HCEC 1CT (cell line): ENCODE results near the gene GSPT1.
"Not testable (repeated sequence)": the region's sequence is repeated elsewhere in the genome, so short reads cannot be mapped to it uniquely, and the experiment has no call there.

Source experiments
- DNase-seq: peaks from one replicate; pipeline ENCODE4 v3.0.0-alpha.2; 2017

Gene GSPT1

GRCh38 chr16:11915644-11916523, at the start of gene GSPT1:
GSPT1 (minus strand) TSS chr16:11915956; CDS start chr16:11915720, 236 bp downstream.
- DNase-seq = peak; percentile 98

- DNase-seq = no peak
These were observed 49.2 kb upstream of the GSPT1 start, which contains the start of gene TNFRSF17 for GRCh38 chr16:11964761-11965551. TNFRSF17 (plus strand) TSS chr16:11965210; CDS start chr16:11965325, 115 bp downstream.

- no peak for DNase-seq
These were observed 48.0 kb upstream of the GSPT1 start for GRCh38 chr16:11963706-11964105.

GRCh38 chr16:11962978-11963377, 47.2 kb upstream of the GSPT1 start:
- DNase-seq = not testable (repeated sequence)

- not testable (repeated sequence) for DNase-seq
These were observed 46.7 kb upstream of the GSPT1 start for GRCh38 chr16:11962457-11962856.

GRCh38 chr16:11957591-11958395, 42.0 kb upstream of the GSPT1 start:
- no peak for DNase-seq

- DNase-seq = no peak
These were observed 40.8 kb upstream of the GSPT1 start for GRCh38 chr16:11956558-11956957.

- DNase-seq = peak; percentile 98
These were observed 40.0 kb upstream of the GSPT1 start for GRCh38 chr16:11955713-11956123.

- DNase-seq = not testable (repeated sequence)
These were observed 37.8 kb upstream of the GSPT1 start for GRCh38 chr16:11953576-11953975.

- no peak for DNase-seq
These were observed 34.6 kb upstream of the GSPT1 start for GRCh38 chr16:11950388-11950787.

- peak; percentile 62 for DNase-seq
These were observed 33.8 kb upstream of the GSPT1 start for GRCh38 chr16:11949527-11949926.

- DNase-seq = no peak
These were observed 33.1 kb upstream of the GSPT1 start for GRCh38 chr16:11948819-11949218.

GRCh38 chr16:11946433-11946832, 30.7 kb upstream of the GSPT1 start:
- DNase-seq = no peak

GRCh38 chr16:11941945-11942344, 26.2 kb upstream of the GSPT1 start, which contains the start of gene NPIPB2:
NPIPB2 (minus strand) TSS chr16:11942045; CDS start chr16:11942045, 0 bp downstream.
- not testable (repeated sequence) for DNase-seq

- not testable (repeated sequence) for DNase-seq
These were observed 11.6 kb upstream of the GSPT1 start for GRCh38 chr16:11927350-11927749.

- DNase-seq = not testable (repeated sequence)
These were observed 8.3 kb upstream of the GSPT1 start for GRCh38 chr16:11924046-11924445.

GRCh38 chr16:11916524-11917285, 949 bp upstream of the GSPT1 start:
- DNase-seq = peak; percentile 86

- peak; percentile 34 for DNase-seq
These were observed 577 bp downstream of the GSPT1 start for GRCh38 chr16:11915114-11915643.

- peak; percentile 52 for DNase-seq
These were observed 1.3 kb downstream of the GSPT1 start for GRCh38 chr16:11914210-11915113.

- DNase-seq = no peak
These were observed 2.2 kb downstream of the GSPT1 start for GRCh38 chr16:11913425-11914079.
